Right renal cortex interstitium (tissue), 3 donors: Measurements from ENCODE around the gene SDK1. TPM values are rescaled to one million over a fixed set of nuclear protein-coding genes. Genes with fewer than 3 reads are reported as not detected.
"Not testable (repeated sequence)": the region's sequence is repeated elsewhere in the genome, so short reads cannot be mapped to it uniquely, and the experiment has no call there.

Source experiments
- DNase-seq, 3 donors: peaks; one replicate each; pipeline ENCODE4 v3.0.0-alpha.2; 2013; ENCODE audit warnings: low read depth in 3 of 3, low spot score in 2 of 3
- polyA plus RNA-seq, 3 donors: library from polyadenylated mRNA; unstranded; fragments of 120-200 nt; gene quantifications; one replicate each; pipeline ENCODE4 v1.2.1, GENCODE V29; 2013; ENCODE audit not compliant: insufficient read length in 3 of 3

Gene SDK1
- polyA plus RNA-seq, 3 donors, result 5.8 to 7.5 (median 6.3) TPM

DNA sequence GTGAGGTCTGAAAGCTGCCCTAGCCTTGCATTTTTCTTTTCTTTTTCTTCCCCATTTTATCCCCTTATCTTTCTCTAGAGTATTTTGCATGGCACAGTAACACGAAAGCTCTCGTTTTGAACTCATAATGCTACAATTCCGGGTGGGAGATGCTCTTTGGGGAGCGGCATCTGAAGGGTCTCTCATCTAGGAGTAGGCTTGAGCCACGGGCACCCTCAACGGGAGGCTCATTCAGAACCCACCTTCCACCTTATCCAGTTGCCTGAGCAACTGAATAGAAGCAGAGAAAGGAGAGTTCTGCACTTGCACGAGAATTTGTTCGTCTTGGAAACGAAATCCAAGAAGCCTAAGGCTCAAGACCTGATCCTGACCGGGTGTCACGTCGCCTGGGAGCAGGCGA, 777.5 kb downstream of the SDK1 start:
- DNase-seq, result no peak

DNA sequence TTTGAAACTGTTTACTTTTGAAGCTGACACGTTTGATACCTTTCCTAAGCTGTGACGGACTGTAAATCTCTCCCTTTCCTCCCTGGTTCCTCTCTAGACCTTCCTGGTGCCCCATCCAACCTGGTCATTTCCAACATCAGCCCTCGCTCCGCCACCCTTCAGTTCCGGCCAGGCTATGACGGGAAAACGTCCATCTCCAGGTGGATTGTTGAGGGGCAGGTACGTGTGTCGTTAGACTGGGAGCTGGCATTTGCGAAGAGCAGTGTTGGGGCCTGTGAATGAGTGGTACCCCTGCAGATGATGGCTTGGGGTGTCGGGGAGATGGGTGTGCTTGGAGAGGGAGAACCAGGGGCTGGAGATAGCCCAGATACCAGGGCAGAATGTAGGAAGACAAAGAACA, 778.3 kb downstream of the SDK1 start:
- DNase-seq, result no peak

DNA sequence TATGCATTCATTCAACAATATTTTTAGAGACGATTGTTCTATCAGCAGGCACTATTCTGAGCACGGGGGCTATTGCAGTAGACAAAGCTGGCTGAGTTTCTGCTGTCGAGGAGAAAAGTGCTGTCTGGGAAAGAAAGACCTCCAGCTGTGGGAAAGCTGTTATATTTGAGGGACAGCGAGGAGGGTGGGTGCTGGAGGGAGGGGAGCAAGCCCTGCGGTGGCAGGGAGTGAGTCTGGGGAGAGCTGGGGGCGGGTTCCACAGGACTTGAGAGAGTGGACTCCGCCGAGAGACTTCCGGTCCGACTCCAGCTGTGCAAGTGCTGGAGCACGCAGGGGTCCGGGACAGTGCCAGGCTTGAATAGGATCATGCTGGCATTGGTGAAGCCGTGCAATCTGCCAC, 778.9 kb downstream of the SDK1 start:
- DNase-seq, result no peak

DNA sequence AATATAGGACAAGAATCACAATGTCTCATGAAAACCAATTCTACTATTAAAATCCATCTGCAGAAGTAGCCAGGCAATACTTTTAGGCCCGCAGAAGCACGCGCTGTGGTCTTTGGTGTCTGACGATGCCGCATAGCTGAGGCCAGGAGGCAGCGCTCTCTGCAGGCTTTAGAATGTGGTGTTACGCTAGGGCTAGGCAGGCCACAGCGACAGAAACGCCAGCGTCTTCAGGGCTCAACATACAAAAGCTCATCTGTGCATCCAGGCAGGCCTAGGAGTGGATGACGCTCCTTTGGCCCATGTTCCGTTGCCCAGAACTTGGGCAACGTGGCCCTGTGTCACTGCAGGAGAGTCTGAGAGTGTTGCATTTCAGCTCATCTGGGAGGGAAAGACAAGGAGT, 779.9 kb downstream of the SDK1 start:
- no peak for DNase-seq

DNA sequence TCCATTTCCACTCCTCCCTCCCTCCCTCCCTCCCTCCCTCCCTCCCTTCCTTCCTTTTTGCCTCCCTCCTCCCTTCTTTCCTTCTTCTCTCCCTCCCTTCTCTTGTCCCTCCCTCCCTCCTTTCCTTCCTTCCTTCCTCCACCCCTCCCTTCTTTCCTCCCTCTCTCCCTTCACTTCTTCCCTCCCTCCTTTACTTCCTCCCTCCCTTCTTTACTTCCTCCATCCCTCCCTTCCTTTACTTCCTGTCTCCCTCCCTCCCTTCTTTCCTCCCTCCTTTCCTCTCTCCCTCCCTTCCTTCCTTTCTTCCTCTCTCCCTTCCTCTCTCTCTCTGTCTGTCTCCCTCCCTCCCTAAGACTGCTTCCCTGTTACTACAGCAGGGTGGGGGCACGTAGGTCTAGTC, 782.5 kb downstream of the SDK1 start:
- DNase-seq, result no peak

DNA sequence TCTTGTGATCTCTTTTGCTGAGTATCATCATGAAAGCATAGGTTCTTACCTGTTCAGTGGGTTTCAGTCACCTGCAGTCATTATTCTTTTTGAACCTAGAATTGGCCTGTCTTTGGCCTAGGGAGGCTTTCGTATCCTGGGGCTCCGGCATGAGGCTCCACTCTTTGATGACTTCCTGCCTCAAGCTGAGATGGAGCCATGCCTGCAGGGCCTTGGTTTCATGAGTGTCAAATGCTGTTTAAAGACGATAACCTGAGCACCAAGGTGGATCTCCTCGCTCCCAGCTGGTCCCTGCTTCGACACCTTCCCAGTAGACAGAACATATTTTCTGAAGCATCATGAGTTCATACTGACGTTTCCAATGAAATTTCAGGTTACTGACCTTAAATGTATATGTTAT, 783.2 kb downstream of the SDK1 start:
- DNase-seq, result no peak

DNA sequence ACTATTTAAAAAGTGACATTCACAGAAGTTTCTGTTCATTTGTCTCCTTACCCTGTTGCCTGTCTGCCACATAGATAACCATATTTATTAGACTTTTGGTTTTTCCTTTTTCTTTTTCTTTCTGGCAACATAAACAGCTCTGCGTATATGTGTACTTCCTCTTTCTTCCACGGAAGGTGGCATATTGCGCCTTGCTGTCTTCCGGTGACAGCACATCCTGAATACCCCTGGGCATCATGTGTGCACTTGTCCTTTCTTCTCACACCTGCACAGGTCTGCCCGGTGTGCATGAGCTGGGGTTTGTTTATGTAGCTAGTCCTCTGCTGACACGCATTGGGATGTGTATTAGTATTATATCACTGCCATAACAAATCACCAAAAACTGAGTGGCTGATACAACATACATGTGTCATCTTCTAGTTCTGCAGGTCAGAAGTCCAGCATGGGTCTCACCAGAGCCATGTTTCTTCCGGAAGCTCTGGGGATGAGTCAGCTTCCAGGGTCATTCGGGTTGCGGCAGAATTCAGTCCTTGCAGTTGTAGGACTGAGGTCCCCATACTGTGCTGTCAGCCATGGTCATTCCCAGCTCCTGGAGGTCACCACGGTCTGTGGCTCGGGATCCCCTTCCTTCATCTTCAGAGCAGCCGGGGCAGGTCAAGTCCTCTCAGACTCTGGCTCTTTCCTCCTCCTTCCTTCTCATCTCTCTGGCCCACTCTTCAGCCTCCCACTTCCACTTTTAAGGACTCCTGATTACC, 785.1 kb downstream of the SDK1 start:
- no peak for DNase-seq

DNA sequence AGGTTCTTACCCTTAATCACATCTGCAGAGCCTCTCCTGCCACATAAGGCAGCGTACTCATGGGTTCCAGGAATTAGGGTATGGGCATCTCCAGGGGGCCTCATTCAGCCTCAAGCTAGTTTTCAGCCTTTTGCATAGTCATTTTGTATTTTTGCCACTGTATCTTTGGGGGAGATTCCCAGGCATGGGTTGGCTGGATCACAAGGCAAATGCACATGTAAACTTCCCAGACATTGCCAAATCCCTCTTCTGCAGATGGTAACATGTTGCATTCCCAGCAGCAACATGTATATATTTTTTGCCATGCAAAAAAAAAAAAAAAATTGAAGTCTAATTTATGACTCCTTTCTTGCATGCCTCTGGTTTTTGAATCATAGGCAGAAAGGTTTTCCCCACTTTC, 785.7 kb downstream of the SDK1 start:
- DNase-seq, result no peak

DNA sequence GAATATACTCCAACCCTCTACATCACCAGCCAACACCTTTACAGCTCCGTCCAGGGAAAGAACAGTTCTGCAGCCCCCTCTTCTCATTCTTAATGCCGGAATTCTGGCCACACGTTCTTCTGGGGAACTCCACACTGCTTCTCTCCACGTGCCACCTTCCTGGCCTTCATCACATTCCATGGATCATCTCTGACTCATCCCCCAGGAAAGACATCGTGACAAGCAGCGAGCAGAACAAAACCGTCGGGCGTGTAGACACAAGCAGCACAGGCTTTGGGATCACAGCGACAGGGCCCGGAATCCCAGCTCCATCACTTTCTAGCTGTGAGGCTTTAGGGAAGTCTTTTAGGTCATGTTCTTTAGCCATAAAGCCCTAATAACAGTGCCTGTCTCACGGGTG, 790.7 kb downstream of the SDK1 start:
- no peak for DNase-seq

DNA sequence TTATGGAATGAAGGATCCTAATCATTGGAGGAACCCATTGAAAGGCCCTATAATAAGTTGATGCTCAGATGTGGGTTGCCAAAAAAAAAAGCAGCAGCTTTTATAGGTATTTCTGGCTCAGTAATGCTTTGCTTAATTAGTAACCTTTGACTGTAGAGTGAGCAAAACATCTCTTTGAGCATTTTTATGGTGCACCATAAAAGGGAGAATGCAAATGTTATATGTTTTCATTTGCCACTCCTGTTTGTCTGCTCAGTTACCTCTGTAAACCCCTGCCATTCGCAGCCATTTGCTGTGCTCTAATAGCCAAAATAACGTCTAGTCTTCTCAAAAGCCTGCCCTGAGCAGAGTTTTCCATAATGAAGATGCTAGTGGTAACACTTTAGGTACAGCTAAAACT, 792.0 kb downstream of the SDK1 start:
- no peak for DNase-seq

DNA sequence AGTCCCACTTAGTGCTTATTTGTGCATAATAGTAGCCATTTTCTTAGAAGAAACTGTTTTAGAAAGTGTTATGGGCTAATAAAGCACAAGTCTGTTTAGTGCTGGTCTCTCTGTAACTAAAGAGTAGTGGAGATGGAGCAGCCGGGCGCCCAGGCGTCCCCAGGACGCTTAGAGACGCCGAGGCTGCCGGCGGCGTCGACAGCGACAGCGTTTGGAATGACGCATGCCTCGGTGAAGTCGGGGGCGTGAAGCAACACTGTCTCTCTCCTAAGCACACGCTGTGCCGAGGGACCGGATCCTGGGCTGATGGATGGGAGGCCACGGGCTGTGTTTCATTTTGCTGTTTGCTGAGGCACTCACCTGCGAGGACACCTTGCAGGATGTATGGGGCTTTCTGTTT, 792.4 kb downstream of the SDK1 start:
- DNase-seq, result no peak

DNA sequence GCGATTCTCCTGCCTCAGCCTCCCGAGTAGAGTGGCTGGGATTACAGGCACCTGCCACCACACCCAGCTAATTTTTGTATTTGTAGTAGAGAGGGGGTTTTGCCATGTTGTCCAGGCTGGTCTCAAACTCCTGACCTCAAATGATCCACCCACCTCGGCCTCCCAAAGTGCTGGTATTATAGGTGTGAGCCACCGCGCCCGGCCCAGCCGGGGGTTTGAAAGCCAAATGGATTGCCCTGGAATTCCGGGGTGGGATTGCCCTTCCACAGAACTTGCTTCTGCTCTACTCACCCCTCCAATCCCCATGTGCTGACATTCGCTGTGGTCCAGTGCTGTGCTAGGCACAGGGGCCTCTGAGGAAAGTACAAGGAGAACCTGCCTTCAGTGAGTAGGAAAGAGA, 793.1 kb downstream of the SDK1 start:
- DNase-seq, result not testable (repeated sequence)

DNA sequence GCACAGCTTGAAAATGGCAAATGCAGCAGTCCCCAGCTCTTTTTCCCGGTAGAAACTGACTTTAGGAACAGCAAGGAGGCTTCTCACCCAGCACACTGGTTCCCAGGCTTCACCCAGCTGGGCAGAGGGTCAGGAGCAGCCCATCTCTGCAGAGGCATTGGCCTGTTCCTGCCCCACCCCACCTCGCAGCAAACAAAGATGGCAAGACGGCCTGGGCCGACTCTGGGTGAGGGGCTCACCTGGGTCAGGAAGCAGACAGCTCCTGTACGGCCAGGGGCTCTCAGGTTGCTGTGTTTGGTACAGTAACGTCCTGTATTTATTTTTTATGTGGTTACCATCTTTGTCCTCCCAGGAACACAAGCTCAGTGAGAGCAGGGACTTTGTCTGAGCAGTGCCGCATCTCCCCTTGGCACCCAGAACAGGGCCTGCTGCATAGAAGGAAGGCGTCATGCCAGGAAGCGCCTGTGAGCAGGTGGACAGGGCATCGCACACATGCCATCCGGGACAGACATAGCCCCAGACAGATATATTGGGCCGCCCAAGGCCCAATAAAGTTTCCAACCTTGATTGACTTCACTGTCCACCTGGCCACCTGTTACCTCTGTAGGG, 796.1 kb downstream of the SDK1 start:
- DNase-seq, result no peak

DNA sequence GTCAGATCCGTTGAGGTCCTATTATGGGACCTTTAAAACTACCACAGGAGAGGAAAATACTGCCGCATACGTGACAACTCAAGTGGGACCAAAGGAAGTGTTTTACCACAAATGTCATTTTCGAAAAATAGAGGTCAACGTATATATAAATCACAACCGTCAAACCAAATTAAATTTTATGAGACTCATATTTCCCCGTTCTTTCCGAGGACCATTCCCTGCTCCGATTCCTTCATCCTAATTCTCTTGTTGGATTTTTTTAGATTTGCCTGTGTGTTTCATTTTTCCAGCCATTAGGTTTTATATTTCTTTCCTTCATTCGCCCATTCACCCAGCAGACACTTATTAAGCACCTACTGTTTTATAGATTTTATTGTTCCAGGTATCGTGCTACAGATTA, 797.1 kb downstream of the SDK1 start:
- no peak for DNase-seq

DNA sequence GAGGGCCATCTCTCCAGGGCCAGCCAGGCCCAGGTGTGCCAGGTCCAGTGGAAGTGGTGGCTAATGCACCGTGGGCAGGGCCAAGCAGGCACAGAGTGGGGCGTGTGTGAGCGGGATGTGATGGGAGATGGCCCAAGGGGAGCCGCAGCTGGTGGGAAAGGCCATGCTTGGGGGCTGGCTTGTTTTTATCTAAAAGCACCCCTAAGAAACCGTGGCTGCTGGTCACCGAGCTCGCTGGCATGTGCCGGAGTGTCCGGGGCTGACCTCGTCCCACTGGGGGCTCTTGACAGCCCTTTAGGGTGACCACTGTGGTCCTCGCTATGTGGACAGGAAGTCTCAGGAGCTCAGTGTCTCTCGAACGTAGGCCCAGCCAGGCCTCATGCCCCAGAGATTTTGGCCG, 798.6 kb downstream of the SDK1 start:
- DNase-seq, result no peak

DNA sequence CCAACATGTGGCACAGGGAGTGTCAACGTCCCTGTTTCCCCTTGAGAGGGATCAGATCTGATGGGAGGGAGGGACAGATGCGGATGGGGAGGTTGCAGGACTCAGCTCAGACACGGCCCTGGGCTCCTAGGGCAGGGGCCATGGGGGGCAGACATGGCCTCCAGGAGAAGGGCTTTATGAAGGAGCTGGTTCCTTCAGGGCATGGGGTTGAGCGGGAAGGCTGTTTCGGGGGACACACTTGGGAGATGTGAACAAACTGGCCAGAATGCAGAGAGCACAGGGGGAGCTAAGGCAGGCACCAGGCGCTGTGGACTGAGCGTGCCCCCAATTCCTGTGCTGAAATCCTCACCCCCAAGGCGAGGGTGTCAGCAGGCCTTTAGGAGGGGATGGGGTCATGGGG, 799.1 kb downstream of the SDK1 start:
- DNase-seq, result no peak

DNA sequence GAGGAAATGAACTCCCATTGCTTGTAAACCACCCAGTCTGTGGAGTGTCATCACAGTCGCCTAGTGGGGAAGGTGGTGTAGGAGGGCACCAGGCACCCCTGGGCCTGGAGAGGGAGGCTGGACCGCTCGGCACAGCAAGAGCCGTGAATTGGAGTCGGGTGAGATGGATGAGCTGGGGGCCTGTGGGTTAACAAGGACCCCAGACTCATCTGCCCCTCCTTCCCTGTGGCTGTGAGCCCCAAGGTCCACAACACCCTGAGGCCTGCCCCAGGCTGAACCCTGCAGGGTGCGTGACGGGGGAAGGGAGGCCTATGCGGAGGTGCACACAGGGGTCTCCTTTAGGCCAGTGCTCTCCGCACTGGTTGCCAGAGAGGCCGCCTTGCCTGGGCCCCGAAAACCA, 799.6 kb downstream of the SDK1 start:
- DNase-seq, result no peak

DNA sequence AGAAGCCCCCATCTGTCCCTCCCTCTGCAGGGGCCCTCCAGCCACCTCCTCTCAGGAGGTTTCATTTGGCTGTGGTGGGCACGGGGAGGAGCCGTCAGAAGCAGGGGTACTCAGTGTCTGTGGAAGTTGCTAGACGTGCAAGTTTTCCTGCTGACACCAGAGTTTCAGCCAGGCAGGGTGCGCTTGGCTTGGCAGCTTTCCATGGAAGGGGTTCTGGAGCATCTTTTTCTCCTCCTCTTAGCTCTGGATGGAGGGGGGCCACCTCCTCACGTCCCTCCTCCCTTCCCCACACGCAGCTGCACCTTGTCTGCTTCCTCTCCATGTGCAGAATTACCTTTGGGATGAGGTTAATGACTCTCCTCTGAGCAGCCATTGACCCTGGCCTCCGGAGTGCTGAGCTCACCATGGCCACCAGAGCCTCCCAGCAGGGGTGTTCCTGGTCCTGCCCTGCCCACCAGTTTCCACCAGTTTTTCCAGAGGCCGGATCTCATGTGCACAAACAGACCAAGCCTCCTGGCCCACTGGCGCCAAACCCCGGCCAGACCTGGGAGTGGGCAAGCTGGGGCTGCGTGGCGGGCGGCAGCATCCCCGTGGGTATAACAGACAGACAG, 801.3 kb downstream of the SDK1 start:
- no peak for DNase-seq

DNA sequence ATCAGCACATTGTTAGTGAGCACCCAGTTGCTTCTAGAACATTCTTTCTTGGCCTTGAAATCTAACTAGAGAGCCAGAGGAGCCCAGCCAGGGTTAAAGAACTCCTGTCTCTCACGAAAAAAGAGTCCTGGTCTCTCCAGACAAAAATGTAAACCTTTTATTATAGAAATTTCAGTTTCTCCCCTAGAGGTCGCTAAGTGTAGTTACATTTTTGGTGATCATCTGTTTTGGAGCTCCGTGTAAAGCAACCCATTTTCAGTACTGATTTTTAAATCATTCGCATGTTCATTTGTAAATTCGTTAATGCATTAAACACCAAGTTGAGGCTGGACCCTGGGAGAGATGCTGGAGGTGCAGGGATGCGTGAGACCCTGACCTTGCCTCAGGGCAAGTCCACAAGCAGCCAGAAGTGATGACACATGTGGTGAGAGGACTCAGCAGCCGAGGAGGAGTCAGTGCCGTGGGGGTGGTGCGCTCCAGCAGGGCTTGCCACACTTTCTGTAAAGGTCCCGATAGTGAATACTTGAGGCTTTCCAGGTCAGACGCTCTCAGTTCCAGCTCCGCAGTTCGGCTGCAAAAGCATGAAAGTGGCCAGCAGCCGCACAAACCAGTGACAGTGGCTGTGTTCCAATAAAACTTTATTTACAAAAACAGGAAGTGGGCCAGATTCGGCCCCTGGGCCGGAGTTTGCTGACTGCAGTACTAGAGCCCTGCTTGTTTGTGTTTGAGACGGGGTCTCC, 802.5 kb downstream of the SDK1 start:
- no peak for DNase-seq

DNA sequence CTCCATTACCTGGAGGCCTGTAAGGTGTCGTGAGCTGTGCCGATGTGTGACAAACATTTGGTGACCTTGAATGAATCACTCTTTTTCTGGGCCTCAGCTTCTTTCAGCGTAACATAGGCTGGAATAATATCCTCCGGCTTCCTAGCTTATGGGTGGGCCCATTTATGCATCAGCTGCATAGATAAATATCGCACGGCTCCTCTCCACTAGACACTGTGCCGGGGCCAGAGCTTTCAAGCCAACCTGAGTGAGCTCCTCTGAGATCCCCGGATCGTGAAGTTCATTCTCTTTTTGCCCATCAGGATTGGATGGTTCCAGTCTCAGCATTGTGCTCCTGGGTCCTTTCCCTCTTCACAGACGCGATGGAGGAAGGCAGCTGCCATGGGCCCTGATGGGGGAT, 806.8 kb downstream of the SDK1 start:
- no peak for DNase-seq

DNA sequence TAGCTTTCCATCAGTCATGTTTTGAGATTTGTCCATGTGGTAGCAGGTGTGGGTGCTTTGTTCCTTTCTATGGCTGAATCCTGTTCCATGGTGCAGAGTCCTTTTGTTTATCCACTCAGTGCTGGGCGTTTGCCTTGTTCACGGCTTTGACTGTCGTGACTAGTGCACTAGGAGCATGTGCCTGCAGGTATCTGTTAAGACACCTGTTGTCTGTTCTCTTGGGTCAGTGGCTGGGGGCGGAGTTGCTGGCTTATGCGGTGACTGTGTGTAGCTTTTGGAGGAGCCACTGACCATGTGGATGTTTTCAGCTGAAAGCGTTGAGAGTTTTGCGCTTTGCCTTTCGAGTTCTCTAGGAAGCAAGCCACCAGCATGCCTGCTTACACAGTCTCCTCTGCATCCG, 807.9 kb downstream of the SDK1 start:
- DNase-seq, result no peak
